Stimulated activated CD8-positive, alpha-beta memory T cell treated with anti-CD3 and anti-CD28 coated beads, Interleukin-4, amount 100 ng/mL, for 24 hours (primary cell): ENCODE measurements around the gene CSF1.
"Not testable (repeated sequence)": the region's sequence is repeated elsewhere in the genome, so short reads cannot be mapped to it uniquely, and the experiment has no call there.

ENCODE experiments used
- DNase-seq: peaks from one replicate; pipeline ENCODE4 v3.0.0-alpha.2; 2020; ENCODE audit warnings: low read depth

The CSF1 gene

DNA sequence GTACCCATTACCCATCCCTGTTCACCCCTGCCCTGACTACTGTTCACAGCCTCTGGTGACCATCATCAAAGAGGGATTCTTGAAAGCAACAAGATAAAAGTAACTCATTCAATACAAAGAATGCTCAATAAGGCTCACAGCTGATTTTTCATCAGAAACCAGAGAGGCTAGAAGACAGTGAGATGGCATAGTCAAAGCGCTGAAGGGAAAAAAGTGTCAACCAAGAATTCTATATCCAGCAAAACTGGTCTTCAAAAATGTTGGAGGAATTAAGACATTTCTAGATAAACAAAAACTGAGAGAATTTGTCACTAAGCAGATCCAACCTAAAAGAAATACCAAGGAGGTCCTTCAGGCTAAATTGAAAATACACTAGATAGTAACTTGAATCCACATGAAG, 27.1 kb downstream of the CSF1 start:
- DNase-seq: no peak

DNA sequence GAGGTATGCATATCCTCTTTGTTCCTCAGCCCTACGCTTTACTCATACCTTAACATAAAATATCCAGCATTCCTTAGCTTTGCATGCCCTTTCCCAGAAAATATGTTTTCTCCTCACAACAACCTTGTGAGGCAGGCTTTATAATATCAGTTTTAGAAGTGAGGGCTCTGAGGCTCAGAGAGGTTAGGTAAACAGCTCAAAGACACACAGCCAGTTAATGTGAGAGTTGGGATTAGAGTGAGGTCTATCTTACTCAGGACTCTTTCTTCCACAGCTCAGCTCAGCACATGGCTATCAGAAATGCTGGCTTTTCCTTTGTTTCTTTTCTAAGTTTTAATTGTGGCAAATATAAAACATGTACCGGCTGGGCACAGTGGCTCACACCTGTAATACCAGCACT, 27.9 kb downstream of the CSF1 start:
- DNase-seq: no peak

DNA sequence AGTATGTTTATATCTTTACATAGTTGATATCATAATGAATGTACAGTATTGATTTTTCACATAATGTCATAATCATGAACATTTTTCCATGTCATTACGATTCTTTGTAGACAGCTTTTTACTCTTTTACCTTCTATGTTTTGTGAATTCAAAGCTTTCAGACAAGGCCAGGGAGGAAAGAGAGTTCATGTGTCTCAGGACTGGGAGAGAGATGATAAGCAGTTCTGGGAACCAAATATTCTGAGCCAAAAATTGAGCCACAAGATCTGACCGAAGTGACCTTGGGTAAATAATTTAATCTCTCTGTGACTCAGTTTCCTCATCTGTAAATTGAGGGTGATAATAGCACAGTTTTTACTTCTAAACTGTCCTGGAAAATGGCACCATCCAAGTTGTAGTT, 31.8 kb downstream of the CSF1 start:
- DNase-seq: no peak

DNA sequence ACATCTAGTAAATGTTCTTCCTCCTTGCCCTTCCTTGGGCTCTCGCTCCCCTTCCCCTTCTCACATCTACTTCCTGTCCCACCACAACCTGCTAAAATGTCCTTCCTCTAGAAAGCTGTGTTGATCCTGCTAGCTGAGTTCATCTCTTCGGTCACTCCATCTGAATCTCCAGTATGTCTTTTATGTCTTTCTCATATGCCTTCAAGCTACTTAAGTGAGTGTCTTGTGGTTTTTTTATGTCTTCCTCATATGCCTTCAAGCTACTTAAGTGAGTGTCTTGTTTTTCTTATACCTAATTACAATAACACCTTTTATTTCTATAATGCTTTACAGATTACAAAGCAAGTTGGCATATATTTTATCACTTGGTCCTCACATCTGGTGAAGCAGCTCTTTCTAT, 33.9 kb downstream of the CSF1 start:
- no peak for DNase-seq

GRCh38 chr1:109946511-109946910, 35.9 kb downstream of the CSF1 start:
- no peak for DNase-seq

DNA sequence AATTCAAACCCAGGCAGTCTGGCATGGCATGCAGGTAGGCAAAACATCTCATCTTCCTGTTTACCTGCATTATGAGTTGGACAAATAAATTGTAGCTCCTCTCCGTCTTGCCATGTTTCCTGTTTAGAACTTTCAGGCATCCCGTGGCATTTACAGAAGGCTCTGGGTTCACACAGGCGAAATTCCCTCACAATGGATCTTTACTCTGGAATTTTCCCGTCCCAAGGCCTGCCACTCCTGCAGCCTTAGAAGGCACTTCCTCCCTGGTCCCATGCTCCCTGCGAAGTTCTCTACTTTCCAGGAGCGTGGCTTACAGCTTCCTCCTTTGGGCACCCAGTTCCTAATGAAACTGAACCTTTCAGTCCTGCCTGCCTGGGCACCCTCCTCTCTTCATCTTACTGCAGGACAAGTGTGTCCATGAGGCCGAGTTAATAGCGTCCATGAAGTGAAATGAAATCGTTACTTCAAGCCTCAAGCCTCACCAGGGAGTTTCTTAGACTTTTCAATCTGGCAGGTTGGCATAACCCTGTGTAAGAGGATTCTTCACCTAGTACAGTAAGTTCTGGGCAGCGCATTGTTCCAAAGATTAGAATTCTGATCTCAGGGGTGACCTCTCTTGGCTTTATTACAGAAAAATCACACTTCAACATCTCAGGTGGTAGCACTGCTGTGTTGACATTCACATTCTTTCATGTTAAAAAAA, 37.1 kb downstream of the CSF1 start:
- DNase-seq: no peak

DNA sequence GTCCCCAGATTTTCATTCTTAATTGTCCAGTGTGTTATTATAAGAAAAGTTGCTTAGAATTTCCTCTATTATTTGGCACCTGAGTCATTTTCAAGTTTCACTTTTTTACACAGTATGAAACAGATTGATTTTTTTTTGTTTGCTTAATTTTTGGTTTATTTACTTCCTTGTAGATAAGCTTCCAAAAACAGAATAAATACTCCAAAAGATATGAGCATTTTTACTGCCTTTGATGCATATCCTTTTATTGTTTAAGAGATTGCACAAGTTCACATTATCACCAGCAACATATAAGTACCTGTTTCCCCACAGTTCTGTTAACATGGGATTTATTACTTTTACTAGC, 37.6 kb downstream of the CSF1 start:
- DNase-seq: no peak

DNA sequence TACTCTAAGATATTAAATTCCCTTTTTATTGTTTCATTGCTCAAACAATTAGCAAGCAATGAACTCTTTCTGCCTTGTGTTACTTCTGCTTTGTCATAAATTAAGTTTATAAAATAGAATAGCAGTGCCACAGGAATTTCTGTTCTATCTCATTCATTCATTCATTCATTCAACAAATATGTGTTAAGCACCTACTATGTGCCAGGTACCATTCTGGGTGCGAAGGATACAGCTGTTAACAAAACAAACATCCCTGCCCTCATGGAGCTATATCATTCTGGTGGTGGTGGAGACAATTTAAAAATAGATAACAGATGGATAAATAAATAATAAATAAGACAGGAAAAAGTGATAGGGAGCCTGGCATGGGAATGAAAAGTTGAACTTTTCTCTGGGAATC, 39.4 kb downstream of the CSF1 start:
- DNase-seq: no peak

DNA sequence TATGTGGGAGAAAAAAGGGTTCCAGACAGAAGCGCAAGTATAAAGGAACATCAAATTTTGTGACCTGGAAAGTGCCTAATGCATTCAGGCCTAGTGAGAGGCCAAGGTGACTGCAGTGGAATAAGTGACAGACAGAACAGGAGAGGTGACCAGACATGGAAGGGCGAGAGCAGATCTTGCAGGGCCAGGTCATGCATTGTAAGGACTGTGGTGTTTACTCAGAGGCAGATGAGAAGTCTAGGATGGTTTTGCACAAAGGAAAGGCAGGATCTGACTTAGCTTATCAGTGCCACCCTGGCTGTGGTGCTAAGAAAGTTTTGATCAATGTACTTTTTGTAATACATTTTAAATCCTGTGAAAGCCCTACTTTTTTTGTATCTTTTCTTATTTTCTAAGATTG, 39.9 kb downstream of the CSF1 start:
- no peak for DNase-seq

- not testable (repeated sequence) for DNase-seq
Measured at GRCh38 chr1:109951501-109951900, 40.9 kb downstream of the CSF1 start.

DNA sequence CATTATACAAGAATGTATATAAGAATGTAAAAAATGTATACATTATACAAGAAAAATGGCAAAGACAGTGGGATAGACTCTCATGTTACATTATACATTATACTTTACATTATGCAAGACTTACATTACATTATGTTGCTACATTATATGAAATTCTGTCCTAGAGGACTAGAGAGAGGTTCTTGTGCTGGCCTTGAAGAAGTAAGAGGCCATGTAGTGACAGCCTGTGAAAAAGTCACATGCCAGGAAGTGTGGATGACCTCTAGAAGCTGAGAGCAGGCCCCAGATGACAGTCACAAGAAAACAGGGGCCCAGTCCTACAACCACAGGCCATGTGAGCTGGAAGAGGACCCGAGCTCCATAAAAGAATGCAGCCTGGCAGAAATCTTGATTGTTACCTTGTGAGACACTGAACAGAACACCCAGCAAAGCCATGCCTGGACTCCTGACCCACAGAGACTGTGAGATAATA, 43.4 kb downstream of the CSF1 start:
- no peak for DNase-seq

GRCh38 chr1:109959632-109959973, 49.0 kb downstream of the CSF1 start:
- DNase-seq: no peak

DNA sequence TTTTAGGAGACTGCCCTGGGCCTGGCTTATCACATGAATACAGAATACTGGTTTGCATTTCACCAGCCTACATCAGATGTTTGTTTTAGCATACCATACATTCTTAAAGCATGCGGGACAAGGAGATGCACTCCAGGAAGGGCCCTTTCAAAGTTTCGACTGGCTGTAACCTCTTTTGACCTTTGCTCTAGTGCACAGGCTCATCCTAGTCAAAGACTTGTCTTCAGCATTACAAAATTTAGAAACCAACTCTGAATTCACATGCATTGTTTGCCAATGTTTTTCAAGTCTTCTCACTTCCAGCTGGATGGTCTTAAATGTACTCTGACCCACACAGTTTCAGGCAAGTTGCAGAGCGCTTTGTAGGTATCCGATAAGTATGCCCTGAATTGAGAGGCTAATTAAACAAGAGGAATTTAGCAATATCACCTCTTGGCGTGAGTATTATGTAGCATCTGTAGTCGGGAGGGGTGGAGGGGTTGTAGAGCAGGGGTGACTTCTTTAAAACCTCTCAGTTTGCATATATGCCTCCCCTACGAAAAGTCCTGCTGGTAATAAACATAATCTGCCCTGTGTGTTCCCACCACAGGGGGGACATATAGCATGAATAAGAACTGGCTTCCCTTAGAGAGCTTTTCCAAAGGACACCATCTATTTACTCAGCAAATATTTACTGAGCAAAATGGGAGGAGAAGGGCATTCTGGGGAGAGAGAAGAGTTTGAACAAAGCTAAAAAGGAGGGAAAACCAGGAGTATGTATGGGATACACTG, 49.5 kb downstream of the CSF1 start:
- DNase-seq: no peak

GRCh38 chr1:109960745-109961094, 50.1 kb downstream of the CSF1 start:
- no peak for DNase-seq

DNA sequence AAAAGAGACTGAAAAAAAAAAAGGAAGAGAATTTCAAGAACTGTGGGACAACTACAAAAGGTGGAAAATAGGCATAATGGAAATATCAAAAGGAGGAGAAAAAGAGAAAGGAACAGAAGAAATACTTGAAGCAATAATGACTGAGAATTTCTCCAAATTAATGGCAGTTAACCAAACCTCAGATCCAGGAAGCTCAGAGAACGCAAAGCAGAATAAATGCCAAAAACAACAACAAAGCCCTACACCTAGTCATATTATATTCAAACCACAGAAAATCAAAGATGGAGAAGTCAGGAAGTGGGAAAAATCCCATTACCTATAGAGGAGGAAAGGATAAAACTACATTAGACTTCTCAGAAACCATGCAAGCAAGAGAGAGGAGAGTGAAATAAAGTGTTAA, 53.2 kb downstream of the CSF1 start:
- no peak for DNase-seq

- DNase-seq: no peak
Measured at GRCh38 chr1:109969146-109969829, 58.6 kb downstream of the CSF1 start.

DNA sequence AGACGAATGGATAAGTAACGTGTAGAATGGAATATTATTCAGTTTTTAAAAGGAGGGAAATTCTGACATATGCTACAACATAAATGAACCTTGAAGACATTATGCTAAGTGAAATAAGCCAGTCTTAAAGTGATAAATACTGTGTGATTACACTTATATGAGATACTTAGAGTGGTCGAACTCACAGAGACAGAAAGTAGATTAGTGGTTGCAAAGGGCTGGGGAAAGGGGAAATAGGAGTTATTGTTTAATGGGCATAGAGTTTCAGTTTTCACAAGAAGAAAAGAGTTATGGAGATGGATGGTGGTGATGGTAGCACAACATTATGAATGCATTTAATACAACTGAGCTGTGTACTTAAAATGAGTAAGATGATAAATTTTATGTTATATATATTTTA, 59.3 kb downstream of the CSF1 start:
- DNase-seq: no peak

DNA sequence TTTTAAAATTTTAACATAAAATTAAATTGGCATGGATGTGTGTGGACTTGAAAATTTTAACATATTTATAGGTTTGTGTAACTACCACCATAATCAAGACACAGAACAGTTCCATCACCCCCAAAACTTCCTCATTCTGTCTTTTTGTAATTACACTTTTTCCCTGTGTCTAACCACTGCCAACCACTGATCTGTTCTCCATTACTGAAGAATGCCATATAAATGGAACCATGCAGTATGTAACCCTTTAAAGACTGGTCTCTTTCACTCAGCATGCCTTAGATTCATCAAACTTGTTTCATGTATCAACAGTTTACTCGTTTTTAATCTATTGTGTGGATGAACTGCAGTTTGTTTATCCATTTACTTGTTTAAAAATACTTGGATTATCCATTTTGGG, 60.9 kb downstream of the CSF1 start:
- DNase-seq: no peak

DNA sequence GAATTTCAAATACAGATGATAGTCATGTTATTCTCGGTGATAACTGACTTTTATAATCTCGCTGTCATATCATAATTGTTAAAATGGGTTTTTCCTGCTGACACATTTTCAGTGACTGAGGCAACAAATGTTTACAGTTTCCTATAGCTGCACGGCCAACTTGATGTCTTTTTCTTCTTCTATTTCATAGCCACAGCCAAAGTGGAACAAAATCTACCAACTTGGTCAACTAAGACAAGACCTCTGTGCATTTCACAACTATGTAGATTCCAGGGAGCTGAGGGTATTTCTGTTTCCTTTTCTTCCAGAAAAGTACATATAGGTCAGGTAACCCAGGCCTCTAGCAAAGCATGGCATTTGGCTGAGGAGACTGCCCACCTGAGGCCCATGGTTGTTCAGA, 63.5 kb downstream of the CSF1 start:
- DNase-seq: no peak

- no peak for DNase-seq
Measured at GRCh38 chr1:109975718-109976117, 65.1 kb downstream of the CSF1 start.

DNA sequence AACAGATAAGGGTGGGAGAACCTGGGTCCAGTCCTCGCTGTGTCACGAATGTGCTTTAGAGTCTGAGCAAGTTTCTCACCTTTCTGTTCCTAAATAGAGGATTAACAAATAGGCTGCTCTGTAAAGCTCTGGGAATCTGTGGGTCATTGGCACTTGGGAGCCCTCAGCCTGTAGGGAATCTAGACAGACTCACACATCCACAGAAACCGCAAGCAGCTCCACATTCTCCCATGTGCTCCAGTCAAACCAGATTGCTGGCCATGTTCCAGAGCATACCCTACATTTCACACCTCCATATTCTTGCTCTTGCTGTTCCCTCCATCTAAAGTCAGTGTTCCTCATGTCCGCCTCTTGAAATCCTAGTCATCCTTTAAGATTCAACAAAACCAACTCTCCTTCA, 66.1 kb downstream of the CSF1 start:
- DNase-seq: no peak

DNA sequence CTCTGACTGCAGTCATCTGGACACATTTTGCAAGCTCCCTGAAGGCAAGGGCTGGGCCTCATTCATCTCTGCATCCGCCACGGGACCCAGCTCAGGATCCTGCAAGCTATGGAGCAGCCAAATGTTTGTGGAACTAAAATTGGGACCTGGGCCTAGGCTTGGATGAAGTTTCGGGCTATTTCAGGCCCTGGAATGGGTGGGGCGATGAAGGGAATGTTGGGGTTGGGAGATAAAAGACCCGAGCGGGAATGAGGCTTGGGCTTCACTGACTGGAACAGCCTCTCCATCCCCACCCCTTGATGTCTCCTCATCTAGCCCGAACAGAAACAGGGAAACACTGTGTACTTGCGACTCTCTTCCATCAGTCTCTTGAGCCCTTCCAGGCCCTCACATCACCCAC, 66.6 kb downstream of the CSF1 start:
- no peak for DNase-seq

GRCh38 chr1:109977657-109978378, 67.2 kb downstream of the CSF1 start:
- DNase-seq: no peak
